ENCODE results near the gene KAZN.

KAZN gene

DNA sequence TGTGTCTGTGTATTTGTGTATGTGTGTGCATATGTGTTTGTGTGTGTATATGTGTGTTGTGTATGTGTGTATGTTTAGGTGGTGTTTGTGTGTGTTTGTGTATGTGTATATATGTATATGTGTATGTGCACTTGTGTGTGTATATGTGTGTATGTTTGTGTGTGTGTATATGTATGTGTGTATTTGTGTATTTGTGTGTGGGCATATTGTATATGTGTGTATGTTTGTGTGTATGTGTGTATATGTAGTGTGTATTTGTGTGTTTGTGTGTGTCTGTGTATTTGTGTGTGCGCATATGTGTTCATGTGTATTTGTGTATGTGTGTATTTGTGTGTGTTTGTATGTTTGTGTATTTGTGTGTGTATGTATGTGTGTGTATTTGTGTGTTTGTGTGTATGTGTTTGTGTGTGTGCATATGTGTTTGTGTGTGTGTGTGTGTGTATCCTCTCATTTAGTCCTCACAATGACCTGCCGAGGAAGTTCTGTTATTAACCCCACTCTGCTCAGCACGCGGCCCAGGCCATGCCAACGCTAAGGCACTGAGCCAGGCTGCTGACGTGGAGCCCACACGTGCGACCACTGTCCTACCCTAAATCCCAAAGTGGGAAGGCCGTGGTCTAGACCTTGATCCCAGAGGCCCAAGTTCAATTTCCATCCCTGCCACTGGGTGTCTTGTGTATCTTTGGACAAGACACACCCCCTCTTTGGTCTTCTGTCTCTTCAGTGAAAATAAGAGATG lies 511.8 kb downstream of the KAZN start:
- in situ Hi-C loops (cut with MboI; ENCODE audit: low sequenced_read_pairs) = no loop called here

GRCh38 chr1:15110867-15111230 lies 512.4 kb downstream of the KAZN start:
- in situ Hi-C loops (cut with MboI; ENCODE audit: low sequenced_read_pairs) = no loop called here

DNA sequence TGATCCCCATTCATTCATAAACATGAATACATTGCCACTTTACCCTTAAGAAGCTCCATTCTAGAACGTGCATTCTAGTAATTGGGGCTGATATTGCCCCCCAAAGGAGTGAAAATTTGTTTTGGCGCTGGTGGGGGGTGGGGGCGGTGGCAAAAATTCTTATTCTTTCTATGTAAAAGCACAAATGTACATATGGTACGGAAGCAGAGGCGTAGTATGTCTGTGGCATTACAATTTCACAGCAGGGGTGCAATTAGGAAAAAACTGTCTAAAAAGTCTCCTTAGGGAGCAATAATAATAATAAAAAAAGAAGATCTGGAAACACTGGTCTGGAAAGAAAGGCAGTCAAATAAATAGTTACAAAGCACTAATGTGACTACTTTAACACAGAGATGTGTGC lies 514.7 kb downstream of the KAZN start:
- in situ Hi-C loops (cut with MboI; ENCODE audit: low sequenced_read_pairs) = no loop called here

DNA sequence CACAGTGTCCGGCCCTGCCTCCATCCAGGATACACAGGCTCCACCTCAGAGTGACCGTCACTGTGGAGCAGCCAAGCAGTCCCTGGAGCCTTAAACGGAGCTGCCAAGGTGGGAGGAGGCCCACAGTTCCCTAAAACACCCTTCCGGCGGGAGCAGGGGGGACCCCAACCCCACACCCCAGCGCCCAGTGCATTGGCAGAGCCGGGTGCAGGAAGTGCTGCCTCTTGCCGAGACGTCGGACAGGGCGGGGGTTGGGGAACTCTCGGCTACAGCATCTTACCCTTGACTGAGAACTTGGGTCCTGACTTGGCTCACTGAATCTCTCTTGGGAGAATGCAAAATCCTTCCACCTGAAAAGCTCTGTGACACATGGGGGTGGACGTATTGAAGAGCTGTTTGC lies 516.4 kb downstream of the KAZN start:
- in situ Hi-C loops (cut with MboI; ENCODE audit: low sequenced_read_pairs) = no loop called here

DNA sequence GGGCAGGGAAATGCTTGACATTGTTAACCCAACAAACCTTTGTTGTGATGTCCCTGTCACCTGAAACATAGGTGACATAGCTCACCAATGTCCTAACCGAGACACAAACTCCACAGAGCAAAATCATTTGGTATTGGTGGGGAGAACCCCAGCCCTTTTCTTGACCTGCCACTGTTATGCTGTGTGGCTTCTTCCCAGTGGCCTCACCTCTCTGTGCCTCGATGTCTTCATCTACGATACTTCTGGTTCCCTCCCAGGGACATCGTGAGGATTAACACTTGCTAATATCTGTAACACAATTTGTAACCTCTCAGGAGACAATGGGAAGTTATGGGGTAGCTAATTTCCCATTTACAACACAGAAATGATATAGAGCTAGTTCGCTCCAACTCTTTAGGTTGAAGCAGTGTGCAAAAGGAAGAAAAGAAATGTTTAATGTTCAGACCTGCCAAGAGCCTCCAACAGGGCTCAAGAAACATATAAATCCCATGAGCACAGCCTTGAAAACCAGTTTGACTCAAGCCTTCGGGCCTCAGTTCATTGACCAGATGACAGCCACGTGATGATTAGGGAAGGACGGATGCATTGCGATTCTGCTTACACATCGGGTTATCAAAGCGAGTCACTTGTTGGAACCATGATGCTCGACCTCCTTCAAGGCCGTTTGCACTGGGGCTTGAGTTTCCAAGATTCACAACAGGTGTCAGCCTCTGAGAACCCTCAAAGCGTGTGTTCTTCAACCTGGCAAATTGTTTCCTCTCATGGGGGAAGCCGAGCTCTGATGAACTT lies 517.3 kb downstream of the KAZN start:
- in situ Hi-C loops (cut with MboI; ENCODE audit: low sequenced_read_pairs) = no loop called here

- in situ Hi-C loops (cut with MboI; ENCODE audit: low sequenced_read_pairs) = no loop called here
Observed at GRCh38 chr1:15116966-15117365, 518.5 kb downstream of the KAZN start.

- in situ Hi-C loops (cut with MboI; ENCODE audit: low sequenced_read_pairs) = no loop called here
Observed at GRCh38 chr1:15117671-15118325, 519.3 kb downstream of the KAZN start.

GRCh38 chr1:15118579-15118978 lies 520.1 kb downstream of the KAZN start:
- in situ Hi-C loops (cut with MboI; ENCODE audit: low sequenced_read_pairs) = no loop called here

DNA sequence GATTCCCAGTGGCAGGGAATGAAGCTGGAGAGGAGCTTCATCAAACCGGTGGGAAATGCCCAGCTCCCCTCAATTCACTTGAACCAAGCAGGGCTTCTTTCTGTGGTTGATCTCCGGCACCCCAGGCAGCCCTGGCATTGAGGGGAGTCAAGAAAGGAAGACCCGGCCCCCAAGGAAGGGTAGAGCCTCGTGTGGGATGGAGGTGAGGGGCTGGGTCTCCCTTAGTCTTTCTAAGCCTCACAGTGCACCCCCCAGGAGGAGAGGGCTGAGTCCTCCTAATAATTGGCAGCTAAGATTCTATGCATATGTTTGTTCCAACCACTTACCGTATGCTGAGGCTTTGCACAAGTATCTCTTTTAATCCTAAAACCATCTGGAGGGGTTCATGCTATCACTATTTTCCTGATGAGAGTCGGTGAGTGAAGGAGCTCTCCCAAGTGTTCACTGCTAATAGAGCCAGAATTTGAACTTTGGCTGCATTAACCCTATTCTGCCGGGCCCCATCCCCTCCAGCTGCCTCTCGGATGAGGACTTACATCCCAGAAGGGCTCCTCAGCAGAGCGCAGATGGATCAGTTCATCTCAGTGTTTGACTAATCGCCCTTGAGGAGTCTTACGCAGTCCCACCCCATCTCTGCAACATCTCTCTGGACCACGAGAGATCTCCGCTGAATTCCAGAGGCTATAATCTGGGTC lies 521.9 kb downstream of the KAZN start:
- in situ Hi-C loops (cut with MboI; ENCODE audit: low sequenced_read_pairs) = loop anchor here (10.0 kb wide), 1 partner anchor 144 kb away; no protein-coding TSS in a partner anchor

DNA sequence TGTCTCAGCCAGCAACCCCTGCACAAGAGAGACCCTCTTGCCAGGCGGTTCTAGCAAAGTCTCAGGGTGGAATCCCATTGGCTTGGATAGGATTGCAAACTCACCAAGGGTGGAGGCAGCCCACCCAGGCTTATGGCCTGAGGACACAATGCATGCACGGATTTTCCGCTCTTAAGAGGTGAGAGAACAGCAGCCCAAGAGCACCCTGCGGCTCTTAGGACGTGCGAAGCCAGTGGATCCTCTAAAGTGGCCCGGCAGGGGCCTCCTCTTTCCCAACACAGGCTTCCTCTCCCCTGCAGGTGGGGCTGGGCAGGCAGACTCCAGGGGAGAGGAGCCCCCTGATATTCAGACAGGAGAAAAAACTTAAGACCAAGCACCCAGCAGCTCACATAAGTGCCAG lies 523.8 kb downstream of the KAZN start:
- in situ Hi-C loops (cut with MboI; ENCODE audit: low sequenced_read_pairs) = loop anchor here (10.0 kb wide), 1 partner anchor 142 kb away; no protein-coding TSS in a partner anchor

- in situ Hi-C loops (cut with MboI; ENCODE audit: low sequenced_read_pairs) = loop anchor here (10.0 kb wide), 1 partner anchor 142 kb away; no protein-coding TSS in a partner anchor
Observed at GRCh38 chr1:15123270-15123669, 524.8 kb downstream of the KAZN start.

- in situ Hi-C loops (cut with MboI; ENCODE audit: low sequenced_read_pairs) = loop anchor here (10.0 kb wide), 1 partner anchor 141 kb away; no protein-coding TSS in a partner anchor
Observed at GRCh38 chr1:15123925-15124324, 525.4 kb downstream of the KAZN start.

GRCh38 chr1:15124362-15125100 lies 526.0 kb downstream of the KAZN start:
- in situ Hi-C loops (cut with MboI; ENCODE audit: low sequenced_read_pairs) = loop anchor here (10.0 kb wide), 1 partner anchor 140 kb away; no protein-coding TSS in a partner anchor

GRCh38 chr1:15125101-15125745 lies 526.7 kb downstream of the KAZN start:
- in situ Hi-C loops (cut with MboI; ENCODE audit: low sequenced_read_pairs) = loop anchor here (10.0 kb wide), 1 partner anchor 140 kb away; no protein-coding TSS in a partner anchor

- in situ Hi-C loops (cut with MboI; ENCODE audit: low sequenced_read_pairs) = loop anchor here (10.0 kb wide), 1 partner anchor 137 kb away; no protein-coding TSS in a partner anchor
Observed at GRCh38 chr1:15128077-15128476, 529.6 kb downstream of the KAZN start.

- in situ Hi-C loops (cut with MboI; ENCODE audit: low sequenced_read_pairs) = loop anchor here (10.0 kb wide), 1 partner anchor 136 kb away; no protein-coding TSS in a partner anchor
Observed at GRCh38 chr1:15128520-15129313, 530.2 kb downstream of the KAZN start.

DNA sequence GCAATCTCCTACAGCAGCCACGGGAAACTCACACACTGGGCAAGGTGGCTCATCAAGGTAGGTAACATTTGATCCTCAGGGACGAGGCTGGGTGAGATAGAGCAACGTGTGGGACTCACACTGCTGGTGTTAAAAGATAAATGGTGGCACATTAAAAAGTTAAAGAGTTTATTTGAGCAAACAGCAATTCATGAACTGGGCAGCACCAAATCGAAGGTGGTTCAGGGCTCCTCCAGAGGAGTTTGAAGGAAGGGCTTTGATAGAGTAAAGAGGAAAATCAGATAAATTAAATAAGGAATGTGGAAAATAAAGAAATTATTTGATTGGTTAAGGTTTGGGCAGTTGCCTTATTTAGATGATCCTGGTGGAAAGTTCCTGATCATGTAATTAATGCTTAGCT lies 531.5 kb downstream of the KAZN start:
- in situ Hi-C loops (cut with MboI; ENCODE audit: low sequenced_read_pairs) = loop anchor here (10.0 kb wide), 1 partner anchor 135 kb away; no protein-coding TSS in a partner anchor

- in situ Hi-C loops (cut with MboI; ENCODE audit: low sequenced_read_pairs) = no loop called here
Observed at GRCh38 chr1:15130607-15131006, 532.1 kb downstream of the KAZN start.

DNA sequence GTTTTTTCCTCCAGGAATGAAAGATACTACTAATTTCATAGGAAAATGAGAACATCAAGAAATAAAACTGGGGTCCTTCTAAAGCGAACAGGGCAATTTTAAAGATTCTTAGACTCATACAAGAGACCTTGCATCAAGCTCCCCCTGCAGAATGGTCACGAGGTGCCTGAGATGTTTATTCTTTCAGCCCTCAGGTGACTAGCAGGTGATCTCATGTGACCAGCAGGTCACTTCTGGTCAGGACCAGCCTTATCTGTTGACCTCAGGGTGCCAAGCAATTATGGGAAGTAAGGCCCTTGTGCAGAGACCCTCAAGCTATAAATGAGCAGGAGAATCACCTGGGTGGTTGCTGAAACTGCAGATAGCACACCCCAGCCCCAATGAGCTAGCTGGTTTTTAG lies 534.5 kb downstream of the KAZN start:
- in situ Hi-C loops (cut with MboI; ENCODE audit: low sequenced_read_pairs) = no loop called here

All from HL-60/S4 (cell line).